Naive B cell (primary cell): ENCODE results near the gene FARP1. TPM values are rescaled to one million over a fixed set of nuclear protein-coding genes. Genes with fewer than 3 reads are reported as not detected.
A peak's percentile ranks its signal among the peaks of the same experiment; 100 is the strongest.

Experiments used
- ATAC-seq, 2 donors: fragments of 150-1000 bp; cut with Tn5 transposase; 2 replicates each; pipeline ENCODE4 v1.10.0; 2021; ENCODE audit warnings: low read depth in 2 of 2, mild to moderate bottlenecking in 2 of 2, moderate library complexity in 2 of 2
- DNase-seq: peaks from one replicate; pipeline ENCODE4 v3.0.0; 2022
- H3K27ac Mint-ChIP-seq, 6 donors: one replicate each; pipeline ENCODE4 v1.8.0; 2020 to 2022; ENCODE audit warnings: mild to moderate bottlenecking in 6 of 6, mixed read lengths in 6 of 6, moderate library complexity in 5 of 6, inconsistent platforms in 2 of 6
- H3K27me3 Mint-ChIP-seq, 3 donors: one replicate each; pipeline ENCODE4 v1.8.0; 2021 to 2022; ENCODE audit warnings: mixed read lengths in 3 of 3, mild to moderate bottlenecking in 1 of 3
- H3K36me3 Mint-ChIP-seq, 2 donors: one replicate each; pipeline ENCODE4 v1.8.0; 2020 to 2022; ENCODE audit warnings: mixed read lengths in 2 of 2, inconsistent platforms in 1 of 2, mild to moderate bottlenecking in 1 of 2
- H3K4me1 Mint-ChIP-seq, 3 donors: one replicate each; pipeline ENCODE4 v1.8.0; 2020 to 2022; ENCODE audit warnings: mixed read lengths in 3 of 3, inconsistent platforms in 1 of 3, mild to moderate bottlenecking in 1 of 3, moderate library complexity in 1 of 3
- H3K4me3 Mint-ChIP-seq, 8 donors: one replicate each; pipeline ENCODE4 v1.8.0; 2020 to 2022; ENCODE audit warnings: mild to moderate bottlenecking in 8 of 8, mixed read lengths in 8 of 8, moderate library complexity in 8 of 8, inconsistent platforms in 2 of 8
- H3K9me3 Mint-ChIP-seq, 7 donors: one replicate each; pipeline ENCODE4 v1.8.0; 2020 to 2022; ENCODE audit warnings: mixed read lengths in 7 of 7, mild to moderate bottlenecking in 5 of 7, inconsistent platforms in 2 of 7, moderate library complexity in 1 of 7
- polyA plus RNA-seq, 6 donors: library from polyadenylated mRNA; unstranded; fragments of 300-500 nt; fragmentation: Illumina TruSeq; gene quantifications; one replicate each; pipeline ENCODE4 v1.2.3, GENCODE V29; 2021; ENCODE audit warnings: low read depth in 6 of 6

Gene FARP1
- polyA plus RNA-seq, 6 donors from 2014 or later, result 0.44 to 1.2 (median 0.86) TPM; not detected in 1

DNA sequence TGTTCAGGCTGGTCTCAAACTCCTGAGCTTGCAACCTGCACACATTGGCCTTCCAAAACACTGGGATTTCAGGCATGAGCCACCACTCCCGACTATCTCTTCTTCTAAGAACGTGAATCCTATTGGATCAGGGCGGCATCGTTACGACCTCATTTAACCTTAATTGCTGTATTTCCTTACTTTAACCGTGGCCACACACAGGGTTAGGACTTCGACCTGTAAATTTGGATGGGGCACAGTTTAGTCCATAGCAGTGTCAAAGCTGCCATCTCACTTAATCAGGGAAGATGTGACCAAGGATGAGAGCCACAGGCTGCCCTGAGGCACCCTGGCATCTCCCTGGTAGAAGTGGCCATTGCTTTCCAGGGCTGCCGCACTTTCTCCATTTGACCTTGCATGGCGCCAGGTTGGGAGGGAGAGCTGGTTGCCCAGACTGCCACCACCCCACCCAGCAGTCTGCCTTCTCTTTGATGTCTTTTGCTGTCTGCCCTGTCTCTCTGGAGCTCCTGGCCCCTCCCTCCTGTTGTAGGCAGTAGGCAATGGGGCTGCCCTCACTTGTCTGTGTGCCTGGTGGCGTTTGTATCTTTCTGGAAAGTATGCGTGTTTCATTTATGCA, 175.5 kb downstream of the FARP1 start:
- Mint-ChIP-seq H3K4me3 (no peak overlapping the region), H3K4me1 (no peaks in the 10 kb centered on the region), H3K27ac (no peak overlapping the region), H3K27me3 (peaks cover 6 to 29% (median 26%) of the 10 kb centered on the region in 3 donors), H3K36me3 (no peaks in the 10 kb centered on the region), H3K9me3 (peaks cover 0 to 2% (median 0%) of the 10 kb centered on the region in 7 donors)
- no peak for DNase-seq
- no peak for ATAC-seq

DNA sequence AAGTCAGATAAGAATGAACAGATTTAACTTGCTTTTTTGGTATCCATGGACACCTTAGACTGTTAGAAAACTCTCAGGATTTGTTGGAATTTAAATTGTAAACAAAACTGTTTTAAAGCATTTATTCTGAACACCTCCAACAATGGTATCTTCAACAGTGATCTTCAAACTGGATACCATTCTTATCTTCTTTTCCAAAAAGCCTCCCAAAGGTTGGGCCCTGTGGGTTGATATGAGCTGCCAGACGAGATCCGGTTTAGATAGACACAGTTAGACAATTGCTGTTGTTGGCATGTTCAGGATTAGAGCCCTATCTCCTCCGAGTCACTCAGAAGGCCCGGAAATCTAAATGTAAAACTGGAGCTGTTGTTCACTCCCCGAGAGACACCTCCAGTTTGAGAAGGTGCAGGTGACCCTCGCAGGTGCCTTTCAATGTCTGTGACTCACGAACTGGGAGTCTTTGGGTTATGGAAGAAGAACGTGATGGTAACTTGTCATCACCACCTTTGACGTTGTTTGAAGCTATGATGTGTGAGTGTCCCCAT, 177.7 kb downstream of the FARP1 start:
- Mint-ChIP-seq H3K4me1 (no peaks in the 10 kb centered on the region), H3K27ac (no peak overlapping the region), H3K27me3 (peaks cover 0 to 30% (median 21%) of the 10 kb centered on the region in 3 donors), H3K9me3 (peaks cover 0 to 2% (median 0%) of the 10 kb centered on the region in 7 donors), H3K36me3 (no peaks in the 10 kb centered on the region), H3K4me3 (no peak overlapping the region)
- ATAC-seq, result no peak
- no peak for DNase-seq

DNA sequence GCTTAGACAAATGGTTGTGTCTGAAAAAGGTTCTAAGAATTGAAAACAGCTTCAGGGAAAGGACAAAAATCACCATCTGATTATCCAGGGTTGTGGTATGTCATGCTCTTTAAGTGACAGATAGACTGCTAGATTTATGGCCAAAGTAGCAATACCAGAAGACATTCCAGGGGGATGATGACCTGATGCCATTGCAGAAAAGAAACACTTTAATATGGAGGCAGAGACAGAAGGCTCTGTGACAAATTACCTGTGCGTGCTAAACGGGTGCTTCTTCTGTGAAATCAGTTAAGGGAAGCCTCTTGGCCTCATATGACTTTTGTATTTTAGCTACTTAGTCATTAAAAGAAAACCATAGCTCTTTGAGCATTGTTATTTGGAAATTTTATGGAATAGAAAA, 178.5 kb downstream of the FARP1 start:
- Mint-ChIP-seq H3K9me3 (peaks cover 0 to 2% (median 0%) of the 10 kb centered on the region in 7 donors), H3K27me3 (peaks cover 0 to 34% (median 21%) of the 10 kb centered on the region in 3 donors), H3K27ac (no peak overlapping the region), H3K4me3 (no peak overlapping the region), H3K36me3 (no peaks in the 10 kb centered on the region), H3K4me1 (no peaks in the 10 kb centered on the region)
- ATAC-seq (no peak), DNase-seq (no peak)

DNA sequence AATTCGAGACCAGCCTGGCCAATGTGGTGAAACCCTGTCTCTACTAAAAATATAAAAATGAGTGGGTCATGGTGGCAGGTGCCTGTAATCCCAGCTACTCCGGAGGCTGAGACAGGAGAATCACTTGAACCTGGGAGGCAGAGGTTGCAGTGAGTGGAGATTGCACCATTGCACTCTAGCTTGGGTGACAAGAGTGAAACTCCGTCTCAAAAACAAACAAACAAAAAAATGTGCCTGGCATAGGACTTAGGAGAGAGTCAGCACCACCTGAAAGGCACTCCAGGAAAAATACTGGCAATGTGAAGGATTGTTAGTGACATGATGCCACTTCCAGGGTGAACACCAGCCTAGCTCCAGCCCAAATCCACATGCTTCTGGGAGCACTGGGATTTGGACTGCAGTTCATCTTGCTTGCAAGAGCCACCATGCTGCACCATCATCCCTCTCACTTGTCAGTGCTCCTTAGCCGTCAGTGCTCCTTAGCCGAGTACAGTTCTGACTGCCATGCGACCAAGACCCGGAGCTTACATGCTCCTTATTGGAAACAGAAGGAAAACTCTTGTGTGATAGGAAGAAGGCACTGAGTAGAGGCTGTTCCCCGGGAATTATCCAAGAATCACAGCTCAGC, 179.3 kb downstream of the FARP1 start:
- Mint-ChIP-seq H3K4me1 (no peaks in the 10 kb centered on the region), H3K9me3 (peaks cover 0 to 2% (median 0%) of the 10 kb centered on the region in 7 donors), H3K36me3 (no peaks in the 10 kb centered on the region), H3K27ac (no peak overlapping the region), H3K4me3 (no peak overlapping the region), H3K27me3 (peaks cover 0 to 36% (median 21%) of the 10 kb centered on the region in 3 donors)
- ATAC-seq, result no peak
- DNase-seq, result no peak

DNA sequence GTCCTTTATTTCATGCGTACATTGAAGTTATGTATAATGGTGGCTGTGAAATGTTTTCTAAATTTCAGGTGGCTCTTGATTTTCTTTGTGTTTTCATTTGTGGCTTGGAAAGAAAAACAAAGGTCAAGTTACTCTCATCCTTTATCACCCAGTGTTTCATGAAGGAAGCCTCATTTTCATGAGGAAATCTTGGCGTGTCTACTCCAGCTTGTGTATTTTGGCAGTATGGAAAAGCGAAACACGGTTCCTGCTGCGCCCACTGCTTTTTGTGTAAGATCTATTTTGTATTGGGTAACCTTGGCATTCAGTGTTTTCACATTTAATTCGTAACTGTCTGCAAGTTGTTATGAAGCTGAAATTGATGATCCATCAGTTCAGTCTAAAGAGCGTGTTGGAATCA, 181.2 kb downstream of the FARP1 start:
- H3K27me3 Mint-ChIP-seq, result peaks cover 4 to 21% (median 8%) of the 10 kb centered on the region in 3 donors
- DNase-seq (no peak), ATAC-seq (no peak)
- H3K4me3 Mint-ChIP-seq, result no peak overlapping the region
- no peaks in the 10 kb centered on the region for H3K36me3 Mint-ChIP-seq
- H3K9me3 Mint-ChIP-seq, result no peaks in the 10 kb centered on the region
- no peaks in the 10 kb centered on the region for H3K4me1 Mint-ChIP-seq
- H3K27ac Mint-ChIP-seq, result no peak overlapping the region

DNA sequence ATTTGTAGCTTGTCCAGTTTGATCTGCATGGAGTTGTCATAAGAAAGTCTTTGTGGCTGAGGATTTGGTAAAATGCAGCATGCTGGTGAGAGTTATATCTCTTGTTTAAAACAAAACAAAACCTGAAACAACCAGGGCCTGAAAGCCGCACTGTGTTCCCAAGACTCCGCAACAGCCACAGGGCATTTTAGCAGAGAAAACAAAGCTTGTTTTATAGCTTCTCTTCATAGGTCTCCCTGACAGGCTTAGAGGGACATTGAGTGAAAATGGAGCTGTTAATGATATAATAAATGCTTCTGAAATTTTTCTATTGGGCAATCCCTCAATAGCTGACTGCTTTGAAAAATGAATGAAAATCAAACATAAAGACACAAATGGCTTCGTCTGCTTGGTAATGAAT, 182.8 kb downstream of the FARP1 start:
- DNase-seq (no peak), ATAC-seq (no peak)
- Mint-ChIP-seq H3K4me3 (no peak overlapping the region), H3K27ac (no peak overlapping the region), H3K4me1 (no peaks in the 10 kb centered on the region), H3K9me3 (peaks cover 0 to 4% (median 0%) of the 10 kb centered on the region in 7 donors), H3K36me3 (no peaks in the 10 kb centered on the region), H3K27me3 (peaks cover 4 to 16% (median 15%) of the 10 kb centered on the region in 3 donors)

DNA sequence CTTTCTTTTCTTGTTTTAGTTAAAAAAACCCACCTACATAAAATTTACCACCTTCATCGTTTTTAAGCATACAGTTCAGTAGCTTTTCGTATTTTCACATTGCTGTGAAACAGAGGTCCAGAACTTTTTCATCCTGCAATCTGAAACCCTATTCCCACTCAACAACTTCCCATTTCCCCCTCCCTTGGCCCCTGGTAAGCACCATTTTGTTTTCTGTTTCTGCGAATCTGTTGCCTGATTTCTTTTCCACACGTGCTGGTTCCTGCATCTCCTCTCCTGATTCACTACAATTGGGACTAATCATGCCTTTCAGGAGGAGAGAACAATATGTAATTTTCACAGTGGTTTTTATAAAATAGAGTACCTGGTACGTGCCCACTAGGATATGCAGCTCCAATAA, 183.4 kb downstream of the FARP1 start:
- ATAC-seq (no peak), DNase-seq (no peak)
- Mint-ChIP-seq H3K4me3 (no peak overlapping the region), H3K27me3 (peaks cover 7 to 12% (median 10%) of the 10 kb centered on the region in 3 donors), H3K27ac (no peak overlapping the region), H3K4me1 (no peaks in the 10 kb centered on the region), H3K36me3 (no peaks in the 10 kb centered on the region), H3K9me3 (peaks cover 0 to 4% (median 0%) of the 10 kb centered on the region in 7 donors)

DNA sequence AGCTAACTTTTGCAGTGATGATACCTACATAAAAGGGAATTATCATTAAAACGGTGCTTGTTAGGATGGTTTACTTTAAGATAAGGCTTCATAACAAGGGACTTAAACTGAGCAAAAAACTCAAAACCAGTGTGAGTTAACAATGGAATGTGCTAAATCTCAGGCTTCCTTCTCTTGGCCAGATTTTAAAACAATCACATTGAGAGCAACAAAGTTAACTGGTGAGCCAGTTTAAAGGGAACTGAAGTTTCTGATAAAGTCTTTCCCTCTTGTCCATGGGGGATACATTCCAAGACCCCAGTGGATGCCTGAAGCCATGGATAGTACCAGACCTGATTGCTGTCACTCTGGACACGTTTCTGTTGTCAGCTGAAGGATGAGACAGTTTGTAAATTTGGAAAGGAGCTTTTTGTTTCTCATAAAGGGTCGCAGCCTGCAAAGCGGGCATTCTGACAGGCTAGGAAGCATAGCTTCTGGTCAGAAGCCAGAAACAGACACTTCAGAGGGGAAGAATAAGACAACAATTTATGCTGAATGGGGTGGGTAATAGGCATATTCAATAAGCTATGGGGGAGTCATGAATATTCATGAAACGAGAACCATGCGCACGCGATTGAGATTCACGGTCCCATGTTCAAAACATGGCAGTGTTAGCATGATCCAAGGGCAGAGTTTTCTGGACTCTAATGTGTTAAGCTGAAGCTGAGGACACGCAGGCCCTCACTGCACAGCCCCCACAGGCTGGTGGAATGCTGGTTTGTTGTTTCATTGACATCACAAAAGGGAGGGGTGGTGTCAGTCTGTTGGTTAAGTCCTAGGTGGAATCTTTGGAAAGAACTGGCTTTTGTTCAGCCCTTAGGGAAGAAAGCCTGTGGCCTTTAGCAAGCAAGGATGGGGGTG, 184.7 kb downstream of the FARP1 start:
- Mint-ChIP-seq H3K4me1 (no peaks in the 10 kb centered on the region), H3K9me3 (peaks cover 0 to 4% (median 0%) of the 10 kb centered on the region in 7 donors), H3K27me3 (peaks cover 8 to 21% (median 10%) of the 10 kb centered on the region in 3 donors), H3K4me3 (no peak overlapping the region), H3K36me3 (no peaks in the 10 kb centered on the region), H3K27ac (no peak overlapping the region)
- DNase-seq (no peak), ATAC-seq (no peak)

DNA sequence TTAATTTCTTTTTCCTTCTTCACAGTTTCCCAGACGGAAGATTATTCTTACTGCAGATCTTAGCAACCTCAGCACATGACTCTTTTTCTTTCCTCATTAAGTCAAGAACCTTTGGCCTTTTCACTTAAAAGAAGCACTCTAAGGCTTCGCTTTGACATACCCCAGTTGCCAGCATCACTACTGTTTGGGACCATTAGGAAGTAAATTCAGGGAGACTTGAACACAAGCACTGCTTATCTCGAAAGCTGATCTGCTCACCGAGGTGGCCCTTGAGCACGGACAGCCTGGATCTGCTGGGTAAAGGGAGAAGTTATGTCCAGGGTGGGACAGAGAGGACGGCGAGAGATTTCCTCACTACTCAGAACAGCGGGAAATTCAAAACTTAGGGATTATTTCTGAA, 185.6 kb downstream of the FARP1 start:
- ATAC-seq, result no peak
- H3K9me3 Mint-ChIP-seq, result peaks cover 0 to 4% (median 0%) of the 10 kb centered on the region in 7 donors
- no peaks in the 10 kb centered on the region for H3K4me1 Mint-ChIP-seq

DNA sequence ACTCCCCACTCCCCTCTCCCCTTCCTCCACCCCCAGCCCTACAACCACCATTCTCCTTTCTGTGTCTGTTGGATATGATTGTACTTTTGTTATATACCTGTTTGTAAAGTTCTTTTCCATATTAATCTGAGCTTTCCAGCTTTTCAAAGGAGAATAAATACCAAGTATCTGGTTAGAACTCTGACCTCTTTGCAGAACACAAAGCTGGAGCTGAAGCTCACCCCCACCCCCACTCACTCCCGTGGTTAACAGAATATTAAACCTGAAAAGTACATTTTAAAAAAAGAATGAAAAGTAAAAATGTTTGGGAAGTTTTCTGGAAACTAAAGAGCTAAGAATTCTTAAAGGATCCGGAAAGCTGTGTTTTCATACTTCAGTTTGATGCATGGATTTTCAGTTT, 189.3 kb downstream of the FARP1 start:
- Mint-ChIP-seq H3K4me3 (no peak overlapping the region), H3K9me3 (peaks cover 4 to 21% (median 13%) of the 10 kb centered on the region in 7 donors), H3K36me3 (peaks cover 0 to 7% of the 10 kb centered on the region in 2 donors), H3K27me3 (peaks cover 19 to 28% (median 24%) of the 10 kb centered on the region in 3 donors), H3K4me1 (no peaks in the 10 kb centered on the region), H3K27ac (peak overlapping the region in 1 of 6 donors; percentile 42)
- ATAC-seq (no peak), DNase-seq (no peak)

More for the DNA sequence above, 185.6 kb downstream of the FARP1 start:
- Mint-ChIP-seq H3K27me3 (peaks cover 8 to 21% (median 14%) of the 10 kb centered on the region in 3 donors), H3K27ac (no peak overlapping the region), H3K4me3 (no peak overlapping the region), H3K36me3 (no peaks in the 10 kb centered on the region)
- no peak for DNase-seq

DNA sequence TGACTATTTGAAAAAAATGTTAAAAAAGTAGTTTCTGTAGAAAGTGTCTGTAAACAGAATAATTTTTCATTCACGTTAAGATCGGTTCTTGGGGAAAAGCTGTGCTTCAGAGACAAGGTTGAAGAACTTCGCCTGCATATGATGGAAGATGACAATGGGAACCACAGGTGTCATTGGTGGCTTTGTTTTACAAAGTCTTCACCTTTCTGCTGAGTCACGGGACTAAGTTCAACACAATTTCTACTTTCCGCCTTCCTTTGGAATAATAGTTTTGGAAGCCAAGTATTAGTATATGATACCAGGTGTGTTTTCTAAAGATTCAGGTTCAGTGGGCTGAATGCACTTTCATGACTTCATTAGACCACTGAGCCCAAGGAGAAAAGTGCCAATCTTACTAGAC, 189.8 kb downstream of the FARP1 start:
- no peak overlapping the region for H3K27ac Mint-ChIP-seq
- no peaks in the 10 kb centered on the region for H3K4me1 Mint-ChIP-seq
- H3K4me3 Mint-ChIP-seq, result no peak overlapping the region
- peaks cover 4 to 21% (median 13%) of the 10 kb centered on the region in 7 donors for H3K9me3 Mint-ChIP-seq
- ATAC-seq (no peak), DNase-seq (no peak)
- peaks cover 0 to 7% of the 10 kb centered on the region in 2 donors for H3K36me3 Mint-ChIP-seq
- H3K27me3 Mint-ChIP-seq, result peaks cover 23 to 26% (median 26%) of the 10 kb centered on the region in 3 donors

DNA sequence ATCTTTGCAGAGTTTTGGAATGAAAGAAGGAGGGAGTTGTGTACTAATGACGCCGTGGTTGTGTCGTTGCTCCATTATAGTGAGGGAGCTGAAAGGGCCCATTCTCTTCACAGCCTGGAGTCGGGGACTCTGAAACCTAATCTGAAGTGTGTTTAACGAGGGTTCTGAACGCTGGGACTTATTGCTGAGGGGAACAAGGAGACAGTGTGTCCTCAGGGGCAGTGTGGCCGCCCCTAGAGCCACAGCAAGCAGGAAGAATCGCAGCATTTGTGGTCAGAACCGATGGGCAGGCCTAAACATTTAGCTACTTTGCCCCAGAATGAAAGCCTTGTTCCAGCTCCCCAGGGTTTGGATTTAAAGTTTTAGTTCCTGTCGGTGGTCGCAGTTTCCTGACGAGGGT, 190.6 kb downstream of the FARP1 start:
- H3K27me3 Mint-ChIP-seq, result peaks cover 24 to 34% (median 31%) of the 10 kb centered on the region in 3 donors
- H3K27ac Mint-ChIP-seq, result no peak overlapping the region
- peaks cover 0 to 7% of the 10 kb centered on the region in 2 donors for H3K36me3 Mint-ChIP-seq
- no peak for ATAC-seq
- H3K4me1 Mint-ChIP-seq, result no peaks in the 10 kb centered on the region
- H3K9me3 Mint-ChIP-seq, result peaks cover 4 to 21% (median 13%) of the 10 kb centered on the region in 7 donors
- no peak for DNase-seq
- no peak overlapping the region for H3K4me3 Mint-ChIP-seq

DNA sequence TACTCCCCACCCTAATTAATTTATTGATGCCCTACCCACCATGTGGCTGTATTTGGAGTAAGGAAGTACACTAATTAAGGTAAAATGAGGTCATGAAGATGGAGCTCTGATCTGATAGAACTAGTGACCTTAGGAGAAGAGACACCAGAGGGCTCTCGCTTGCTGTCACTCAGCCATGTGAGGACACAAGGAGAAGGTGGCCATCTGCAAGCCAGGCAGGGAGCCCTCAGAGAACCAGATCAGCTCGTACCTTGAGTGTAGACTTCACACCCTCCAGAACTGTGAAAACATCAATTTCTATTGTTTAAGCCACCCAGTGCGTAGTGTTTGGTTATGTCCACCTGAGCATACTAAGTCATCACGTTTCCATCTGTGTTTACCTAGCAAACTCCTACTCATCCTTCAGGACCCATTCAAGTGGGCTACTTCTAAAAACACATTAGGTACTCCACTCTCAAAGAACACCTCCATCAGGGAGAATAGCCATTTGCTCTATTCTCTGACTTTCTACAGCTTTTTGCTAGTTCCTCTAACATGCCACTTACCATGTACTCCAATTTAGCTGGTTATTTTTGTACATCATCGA, 191.8 kb downstream of the FARP1 start:
- H3K27me3 Mint-ChIP-seq, result peaks cover 29 to 34% (median 33%) of the 10 kb centered on the region in 3 donors
- no peak overlapping the region for H3K27ac Mint-ChIP-seq
- H3K9me3 Mint-ChIP-seq, result peaks cover 2 to 21% (median 13%) of the 10 kb centered on the region in 7 donors
- ATAC-seq (no peak), DNase-seq (no peak)
- peaks cover 0 to 7% of the 10 kb centered on the region in 2 donors for H3K36me3 Mint-ChIP-seq
- no peaks in the 10 kb centered on the region for H3K4me1 Mint-ChIP-seq
- no peak overlapping the region for H3K4me3 Mint-ChIP-seq
